AG10803 (cell line): ENCODE data around the gene BCL11A.
A peak's percentile ranks its signal among the peaks of the same experiment; 100 is the strongest.

Source experiments
- DNase-seq: peaks from one replicate; pipeline ENCODE4 v3.0.0; 2010; ENCODE audit warnings: low read depth
- H3K4me3 ChIP-seq: 2 replicates; pipeline ENCODE4 v1.5.1; 2011; ENCODE audit warnings: mild to moderate bottlenecking, low read length, control low read depth
- CTCF ChIP-seq: conservative IDR thresholded peaks from 2 replicates; pipeline ENCODE4 v1.5.1; 2011; ENCODE audit warnings: mild to moderate bottlenecking, low read length, control low read depth, inconsistent platforms

BCL11A gene

GRCh38 chr2:60559880-60560279 lies 6.4 kb upstream of the BCL11A start:
- no peak for DNase-seq
- H3K4me3 ChIP-seq: no peak overlapping the region
- TF ChIP-seq CTCF: no peak

DNA sequence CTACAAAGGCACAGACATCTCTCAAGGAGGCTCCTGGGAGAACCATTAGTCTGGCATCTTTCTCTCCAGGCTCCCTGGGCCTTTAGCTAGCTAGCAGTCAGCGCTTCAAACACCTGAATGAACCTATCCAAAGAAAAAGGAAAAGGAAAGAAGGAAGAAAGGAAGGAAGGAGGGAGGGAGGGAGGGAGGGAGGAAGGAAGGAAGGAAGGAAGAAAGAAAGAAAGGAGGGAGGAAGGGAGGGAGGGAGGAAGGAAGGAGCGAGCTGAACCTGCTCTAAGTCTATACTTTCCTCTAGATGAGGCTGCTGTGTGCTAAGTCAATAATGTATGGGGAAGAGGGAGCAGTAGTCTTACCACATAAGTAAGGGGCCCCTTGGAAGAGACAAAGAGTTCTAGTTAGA lies 5.1 kb upstream of the BCL11A start:
- H3K4me3 ChIP-seq: no peak overlapping the region
- no peak for DNase-seq
- no peak for TF ChIP-seq CTCF

DNA sequence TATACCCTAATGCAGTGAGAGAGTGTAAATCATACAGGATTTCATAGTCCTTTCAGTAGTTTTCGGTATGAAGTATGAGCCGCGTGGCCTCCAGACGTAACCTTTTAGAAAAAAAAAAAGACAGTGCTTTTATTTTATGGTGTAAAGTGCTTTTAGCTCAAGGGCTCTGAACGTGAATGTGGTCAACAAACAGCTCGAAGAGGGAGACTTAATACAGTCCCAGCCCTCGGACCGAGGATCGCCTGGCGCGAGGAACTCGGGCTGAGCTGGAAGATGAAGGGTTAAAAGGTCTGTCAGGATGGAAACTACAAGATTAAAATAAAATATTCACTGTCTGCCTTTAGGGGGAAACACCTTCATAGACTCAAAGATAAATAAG lies 4.0 kb upstream of the BCL11A start:
- no peak overlapping the region for H3K4me3 ChIP-seq
- DNase-seq: no peak
- no peak for TF ChIP-seq CTCF

GRCh38 chr2:60556576-60557485 lies 3.4 kb upstream of the BCL11A start:
- DNase-seq: no peak
- no peak for TF ChIP-seq CTCF
- H3K4me3 ChIP-seq: no peak overlapping the region

- no peak for TF ChIP-seq CTCF
- no peak for DNase-seq
- no peak overlapping the region for H3K4me3 ChIP-seq
Measured at GRCh38 chr2:60556175-60556574, 2.7 kb upstream of the BCL11A start.

DNA sequence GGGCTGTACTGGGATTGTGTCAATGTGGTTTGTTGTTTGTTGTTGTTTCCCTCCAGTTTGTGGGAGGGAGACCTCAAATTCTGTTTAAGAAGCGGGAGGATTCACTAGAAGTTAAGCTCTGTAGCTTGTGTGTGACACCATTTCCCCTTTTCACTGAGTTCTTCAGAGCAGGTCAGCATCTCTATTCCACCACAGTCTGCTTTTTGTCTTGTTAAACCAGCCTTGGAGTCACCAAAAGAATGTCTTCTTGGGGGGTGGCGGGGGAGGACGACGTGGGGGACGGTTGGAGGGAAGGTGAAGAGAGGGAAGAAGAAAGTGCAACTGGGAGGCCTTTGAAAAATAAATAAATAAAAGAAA lies 2.3 kb upstream of the BCL11A start:
- no peak for DNase-seq
- H3K4me3 ChIP-seq: peak overlapping the region; percentile 75
- no peak for TF ChIP-seq CTCF

DNA sequence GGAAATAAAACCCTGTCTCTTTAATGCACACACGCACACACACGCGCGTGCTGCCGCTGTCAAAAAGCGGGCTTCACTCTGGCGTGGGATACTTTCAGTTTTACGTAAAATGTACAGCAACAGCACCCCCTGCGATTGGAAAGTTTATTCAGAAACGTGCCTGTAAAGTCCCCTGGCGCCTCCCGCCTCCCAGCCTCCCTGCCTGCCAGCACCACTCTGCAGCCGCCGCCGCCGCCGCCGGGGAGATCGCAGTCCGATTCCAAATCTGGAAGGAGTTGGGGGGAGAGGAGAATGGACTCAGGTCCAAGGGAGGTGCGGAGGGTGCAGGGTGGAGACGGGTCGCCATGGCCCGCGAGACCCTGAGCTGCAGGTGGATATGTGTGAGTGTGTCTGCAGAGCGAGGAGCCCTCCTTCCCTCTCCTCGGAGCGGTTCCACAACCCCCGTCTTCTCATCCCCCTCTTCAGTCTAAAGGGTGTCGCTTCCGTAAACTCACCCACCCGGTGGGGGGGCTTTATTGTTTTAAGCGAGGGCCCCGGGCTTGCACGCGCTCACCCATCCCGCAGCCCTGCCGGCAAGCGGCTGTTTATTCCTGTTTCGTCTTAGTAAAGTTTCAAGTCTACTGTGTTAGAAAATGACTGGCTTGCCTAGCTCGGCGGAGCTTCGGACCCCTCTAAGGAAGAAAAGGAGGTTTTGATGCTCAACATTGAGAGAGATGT lies 1.8 kb upstream of the BCL11A start:
- TF ChIP-seq CTCF: peak; percentile 51
- peak overlapping the region; percentile 75 for H3K4me3 ChIP-seq
- DNase-seq: peak; percentile 65
